HCT116 (cell line): ENCODE measurements around the gene ZDHHC14. TPM values are rescaled to one million over a fixed set of nuclear protein-coding genes. Genes with fewer than 3 reads are reported as not detected.

Experiments
- ATAC-seq: fragments of 200-7000 bp; cut with Tn5 transposase; 2 replicates; pipeline ENCODE4 v1.9.1; 2020; ENCODE audit warnings: mild to moderate bottlenecking, moderate library complexity
- BruUV-seq: library from RNA; stranded (reverse); fragments of 400-500 nt; replicated peaks from 2 replicates; lab custom pipeline; 2021; lab: Mats Ljungman, UMichigan
- CTCF ChIA-PET: fragments of 300-600 bp; sonication (Branson Sonifier 250); formaldehyde crosslinking; loops from one replicate; lab custom pipeline; 2021; ENCODE audit warnings: antibody characterized with exemption; lab: Charles Lee
- POLR2A ChIA-PET: fragments of 300-600, 350-600 bp; sonication (Branson Sonifier 250); formaldehyde crosslinking; loops from one replicate; lab custom pipeline; 2021; ENCODE audit warnings: antibody characterized with exemption; lab: Charles Lee
- RAD21 ChIA-PET, 2 experiments: fragments of 300-600 bp; sonication (Branson Sonifier 250); formaldehyde crosslinking; loops; one replicate each; lab custom pipeline; 2023; ENCODE audit warnings: low total read pairs in 2 of 2; ENCODE audit not compliant: uncharacterized antibody in 2 of 2, unreplicated experiment in 2 of 2, low non-redundant PET in 1 of 2; lab: Charles Lee
- DNase-seq: peaks from one replicate; pipeline ENCODE4 v3.0.0-alpha.2; 2010; ENCODE audit warnings: low read depth, low spot score
- H2AFZ ChIP-seq: fragments of 200-600 bp; shearing (Covaris generic), sonication (generic); 2 replicates; pipeline ENCODE4 v1.6.1; 2017; ENCODE audit warnings: low read depth, mixed run types, mixed read lengths, antibody characterized with exemption, low read length; ENCODE audit not compliant: poor library complexity, severe bottlenecking
- H3K27ac ChIP-seq: 2 replicates; pipeline ENCODE4 v1.5.1; 2012; ENCODE audit warnings: low read depth, low read length
- H3K27me3 ChIP-seq: fragments of 200-600 bp; sonication (generic); 2 replicates; pipeline ENCODE4 v1.6.1; 2016; ENCODE audit warnings: mixed run types, low read length, mixed read lengths; ENCODE audit not compliant: insufficient read depth
- H3K36me3 ChIP-seq, 2 experiments: fragments of 200-500 bp in 1 of 2; fragments of 200-600 bp in 1 of 2; sonication (Bioruptor generic) in 1 of 2; sonication (generic) in 1 of 2; 2 replicates each; pipeline versions ENCODE4 v1.5.1 to v1.6.1; 2014 to 2016; ENCODE audit warnings: low read length in 2 of 2, inconsistent platforms in 1 of 2, mixed read lengths in 1 of 2, mixed run types in 1 of 2; ENCODE audit not compliant: insufficient read depth in 2 of 2, control insufficient read depth in 1 of 2
- H3K4me1 ChIP-seq, 2 experiments: fragments of 200-600 bp in 1 of 2; sonication (generic) in 1 of 2; 2 replicates each; pipeline versions ENCODE4 v1.5.1 to v1.6.1; 2012 to 2017; ENCODE audit warnings: low read length in 2 of 2, inconsistent platforms in 1 of 2, mild to moderate bottlenecking in 1 of 2, mixed read lengths in 1 of 2, mixed run types in 1 of 2, moderate library complexity in 1 of 2; ENCODE audit not compliant: insufficient read depth in 2 of 2, control insufficient read depth in 1 of 2
- H3K4me2 ChIP-seq: fragments of 200-600 bp; sonication (generic); 2 replicates; pipeline ENCODE4 v1.6.1; 2017; ENCODE audit warnings: mixed run types, low read length, mixed read lengths
- H3K4me3 ChIP-seq, 2 experiments: fragments of 200-600 bp in 1 of 2; sonication (generic) in 1 of 2; replicated peaks in 1 of 2; 2 replicates each; pipeline ENCODE4 v1.5.1; 2011 to 2016; ENCODE audit warnings: low read length in 2 of 2, control low read depth in 1 of 2, low read depth in 1 of 2, mild to moderate bottlenecking in 1 of 2, mixed read lengths in 1 of 2, mixed run types in 1 of 2
- H3K79me2 ChIP-seq: fragments of 200-600 bp; sonication (generic); 2 replicates; pipeline ENCODE4 v1.6.1; 2017; ENCODE audit warnings: mild to moderate bottlenecking, mixed run types, low read length, moderate library complexity, mixed read lengths; ENCODE audit not compliant: insufficient read depth
- H3K9ac ChIP-seq: fragments of 200-600 bp; sonication (generic); 2 replicates; pipeline ENCODE4 v1.6.1; 2016; ENCODE audit warnings: low read length, mixed read lengths
- H3K9me2 ChIP-seq: fragments of 200-600 bp; sonication (generic), shearing (Covaris generic); 2 replicates; pipeline ENCODE4 v1.6.1; 2017; ENCODE audit warnings: mixed run types, mild to moderate bottlenecking, moderate library complexity; ENCODE audit not compliant: insufficient read depth
- H3K9me3 ChIP-seq, 2 experiments: fragments of 200-500 bp in 1 of 2; fragments of 200-600 bp in 1 of 2; sonication (Bioruptor generic) in 1 of 2; sonication (generic) in 1 of 2; 2 replicates each; pipeline ENCODE4 v1.6.1; 2014 to 2017; ENCODE audit warnings: low read length in 2 of 2, mixed read lengths in 2 of 2, inconsistent platforms in 1 of 2, low read depth in 1 of 2, mild to moderate bottlenecking in 1 of 2, mixed run types in 1 of 2, moderate library complexity in 1 of 2; ENCODE audit not compliant: control insufficient read depth in 1 of 2, insufficient read depth in 1 of 2
- H4K20me1 ChIP-seq: fragments of 200-600 bp; sonication (generic), shearing (Covaris generic); 2 replicates; pipeline ENCODE4 v1.6.1; 2017; ENCODE audit warnings: mixed run types, mild to moderate bottlenecking, moderate library complexity; ENCODE audit not compliant: insufficient read depth
- CEBPB ChIP-seq: IDR thresholded peaks from 2 replicates; pipeline ENCODE4 v1.6.1; 2012; ENCODE audit warnings: low read depth
- ELF1 ChIP-seq: IDR thresholded peaks from 2 replicates; pipeline ENCODE4 v1.6.1; 2012; ENCODE audit warnings: low read depth, borderline replicate concordance
- EZH2phosphoT487 ChIP-seq: fragments of 200-600 bp; IDR thresholded peaks from 2 replicates; pipeline ENCODE4 v1.6.1; 2018; ENCODE audit warnings: antibody characterized with exemption, borderline replicate concordance
- JUND ChIP-seq: IDR thresholded peaks from 2 replicates; pipeline ENCODE4 v1.6.1; 2012
- POLR2A ChIP-seq: IDR thresholded peaks from 2 replicates; pipeline ENCODE4 v1.7.0; 2011; ENCODE audit warnings: borderline replicate concordance; ENCODE audit not compliant: insufficient read depth, insufficient read length; ENCODE audit errors: extremely low read depth
- POLR2AphosphoS5 ChIP-seq: IDR thresholded peaks from 2 replicates; pipeline ENCODE4 v1.6.1; 2011; ENCODE audit warnings: mild to moderate bottlenecking, low read depth, low read length, moderate library complexity
- RAD21 ChIP-seq: IDR thresholded peaks from 2 replicates; pipeline ENCODE4 v1.6.1; 2012; ENCODE audit warnings: low read depth, mild to moderate bottlenecking
- SIN3A ChIP-seq: IDR thresholded peaks from 2 replicates; pipeline ENCODE4 v1.6.1; 2012; ENCODE audit warnings: low read depth
- SP1 ChIP-seq: IDR thresholded peaks from 2 replicates; pipeline ENCODE4 v1.6.1; 2012; ENCODE audit warnings: low read depth
- SRF ChIP-seq: IDR thresholded peaks from 2 replicates; pipeline ENCODE4 v1.6.1; 2012; ENCODE audit warnings: low read depth
- TCF7L2 ChIP-seq: IDR thresholded peaks from 2 replicates; pipeline ENCODE4 v1.7.0; 2011; ENCODE audit warnings: borderline replicate concordance, inconsistent platforms; ENCODE audit not compliant: insufficient read depth, insufficient read length; ENCODE audit errors: extremely low read depth
- YY1 ChIP-seq: IDR thresholded peaks from 2 replicates; pipeline ENCODE4 v1.6.1; 2011; ENCODE audit warnings: low read length, low read depth, moderate library complexity, mild to moderate bottlenecking; ENCODE audit not compliant: insufficient replicate concordance; ENCODE audit errors: extremely low read depth
- intact Hi-C: fragments of 100-400 bp; cut with micrococcal nuclease; formaldehyde crosslinking; loops from 2 replicates; pipeline ENCODE4 v1.10.0; 2022
- total RNA-seq: library from RNA; stranded (reverse); gene quantifications from one replicate; pipeline ENCODE4 v1.2.1, GENCODE V29; 2021; ENCODE audit not compliant: unreplicated experiment
- TF ChIP-seq, protein P1 (sequence below): IDR thresholded peaks from 2 replicates; pipeline ENCODE4 v1.6.1; 2012
- TF ChIP-seq, protein P2 (sequence below): IDR thresholded peaks from 2 replicates; pipeline ENCODE4 v1.6.1; 2011; ENCODE audit warnings: mild to moderate bottlenecking, low read length, moderate library complexity; ENCODE audit not compliant: insufficient replicate concordance; ENCODE audit errors: extremely low read depth
- TF ChIP-seq, protein P3 (sequence below): IDR thresholded peaks from 2 replicates; pipeline ENCODE4 v1.6.1; 2012

ZDHHC14 gene
- total RNA-seq, 1 experiment from 2014 or later: 5.3 TPM

DNA sequence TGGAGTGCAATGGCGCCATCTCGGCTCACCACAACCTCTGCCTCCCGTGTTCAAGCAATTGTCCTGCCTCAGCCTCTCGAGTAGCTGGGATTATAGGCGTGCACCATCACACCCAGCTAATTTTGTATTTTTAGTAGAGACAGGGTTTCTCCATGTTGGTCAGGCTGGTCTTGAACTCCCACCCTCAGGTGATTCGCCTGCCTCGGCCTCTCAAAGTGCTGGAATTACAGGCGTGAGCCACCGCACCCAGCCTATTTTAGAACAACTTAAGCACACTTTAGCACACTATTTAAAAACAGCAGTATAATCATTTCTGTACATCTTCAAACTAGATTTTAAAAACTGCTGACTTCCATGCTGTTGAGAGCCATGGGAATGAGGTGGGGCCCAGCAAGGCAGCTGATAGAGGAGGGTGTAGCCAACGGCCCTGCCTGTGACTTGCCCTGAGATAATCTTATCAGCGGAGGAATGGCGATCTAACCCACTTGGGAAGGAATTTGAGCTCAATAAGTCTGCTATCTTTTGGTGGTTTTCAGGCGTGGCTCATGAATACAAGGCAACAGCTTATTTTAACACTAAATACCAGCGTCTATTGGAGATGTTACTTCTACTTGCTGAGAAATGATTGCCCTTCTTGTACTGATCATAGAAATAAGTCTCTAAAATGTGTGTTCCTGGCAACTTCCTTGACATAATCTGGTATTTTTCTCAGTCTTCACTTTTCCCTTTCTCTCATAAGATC is 12.1 kb downstream of the ZDHHC14 start:
- ChIA-PET POLR2A (interaction anchor here (0.7 to 1.2 kb wide), 2 partner anchors 18 to 21 kb away, joined by 3 read pairs; no protein-coding TSS in a partner anchor), RAD21 (no interaction called here), CTCF (no interaction called here)
- no peaks in the 10 kb centered on the region for H4K20me1 ChIP-seq
- no peak overlapping the region for H3K27ac ChIP-seq
- no peaks in the 10 kb centered on the region for H3K4me1 ChIP-seq
- no peaks in the 10 kb centered on the region for H3K27me3 ChIP-seq
- ATAC-seq (no peak), DNase-seq (no peak)
- BruUV-seq: no TSS peak
- no peaks in the 10 kb centered on the region for H3K9me2 ChIP-seq
- intact Hi-C loops: no loop called here
- H3K4me3 ChIP-seq: no peak overlapping the region
- H3K9ac ChIP-seq: no peak overlapping the region
- peaks cover 12 to 19% of the 10 kb centered on the region in 2 experiments; a peak in 2 of 4 replicates for H3K9me3 ChIP-seq
- TF ChIP-seq, protein P1, sequence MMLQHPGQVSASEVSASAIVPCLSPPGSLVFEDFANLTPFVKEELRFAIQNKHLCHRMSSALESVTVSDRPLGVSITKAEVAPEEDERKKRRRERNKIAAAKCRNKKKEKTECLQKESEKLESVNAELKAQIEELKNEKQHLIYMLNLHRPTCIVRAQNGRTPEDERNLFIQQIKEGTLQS: no peak
- no peak for TF ChIP-seq SRF
- TF ChIP-seq ELF1: no peak
- TF ChIP-seq POLR2AphosphoS5: no peak
- H3K79me2 ChIP-seq: 0 out of 2 replicates have a peak, but pooled peaks cover 6% of the 10 kb centered on the region
- H3K36me3 ChIP-seq: no peaks in the 10 kb centered on the region
- no peak overlapping the region for H3K4me2 ChIP-seq
- H2AFZ ChIP-seq: no peak overlapping the region

DNA sequence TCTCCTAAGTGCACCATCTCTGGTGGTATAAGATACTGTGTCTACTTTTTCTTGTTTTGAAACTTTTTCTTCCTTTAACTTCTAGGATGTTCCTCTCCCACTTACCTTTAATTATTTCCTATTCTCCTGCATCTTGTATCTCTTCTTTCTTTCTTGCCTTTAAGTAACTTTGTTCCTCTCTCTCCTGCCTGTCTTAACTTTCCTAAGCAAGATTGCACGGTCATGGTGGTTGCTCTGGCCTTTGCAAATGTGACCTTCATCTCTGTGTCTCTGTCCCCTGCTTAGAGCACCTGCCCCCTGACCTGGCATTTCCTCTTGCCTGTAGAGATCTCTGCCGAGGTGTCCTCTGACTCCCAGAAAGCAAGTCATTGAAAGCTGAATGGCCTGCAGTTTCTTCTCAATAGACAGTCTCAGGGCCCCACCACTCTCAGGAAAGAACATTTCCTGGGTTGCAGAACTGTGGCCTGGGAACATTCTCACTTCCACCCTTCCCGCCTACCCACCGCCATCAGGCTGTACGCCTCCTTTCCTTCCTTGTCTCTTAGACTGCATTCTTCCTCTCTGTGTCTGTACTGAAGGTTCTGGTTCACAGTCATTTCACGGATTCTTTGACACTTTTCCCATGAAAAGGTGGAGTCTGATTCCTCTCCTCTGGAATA is 12.8 kb downstream of the ZDHHC14 start:
- Histone ChIP-seq H3K4me2 (no peak overlapping the region), H3K9ac (no peak overlapping the region), H3K27me3 (no peaks in the 10 kb centered on the region), H3K36me3 (no peaks in the 10 kb centered on the region), H3K79me2 (0 out of 2 replicates have a peak, but pooled peaks cover 6% of the 10 kb centered on the region), H3K27ac (no peak overlapping the region), H3K9me3 (peaks cover 12 to 19% of the 10 kb centered on the region in 2 experiments; a peak in 2 of 4 replicates), H3K9me2 (no peaks in the 10 kb centered on the region), H3K4me1 (no peaks in the 10 kb centered on the region), H4K20me1 (no peaks in the 10 kb centered on the region), H2AFZ (no peak overlapping the region), H3K4me3 (no peak overlapping the region)
- no TSS peak for BruUV-seq
- ChIA-PET CTCF (no interaction called here), POLR2A (interaction anchor here (0.7 to 1.2 kb wide), 2 partner anchors 17 to 21 kb away, joined by 3 read pairs; no protein-coding TSS in a partner anchor), RAD21 (no interaction called here)
- ATAC-seq: no peak
- TF ChIP-seq, protein P1: no peak
- TF ChIP-seq ELF1 (no peak), SP1 (no peak), RAD21 (no peak), CEBPB (no peak), TCF7L2 (no peak), EZH2phosphoT487 (no peak), POLR2AphosphoS5 (no peak), JUND (no peak), YY1 (no peak), POLR2A (no peak), SIN3A (no peak)
- TF ChIP-seq, protein P2, sequence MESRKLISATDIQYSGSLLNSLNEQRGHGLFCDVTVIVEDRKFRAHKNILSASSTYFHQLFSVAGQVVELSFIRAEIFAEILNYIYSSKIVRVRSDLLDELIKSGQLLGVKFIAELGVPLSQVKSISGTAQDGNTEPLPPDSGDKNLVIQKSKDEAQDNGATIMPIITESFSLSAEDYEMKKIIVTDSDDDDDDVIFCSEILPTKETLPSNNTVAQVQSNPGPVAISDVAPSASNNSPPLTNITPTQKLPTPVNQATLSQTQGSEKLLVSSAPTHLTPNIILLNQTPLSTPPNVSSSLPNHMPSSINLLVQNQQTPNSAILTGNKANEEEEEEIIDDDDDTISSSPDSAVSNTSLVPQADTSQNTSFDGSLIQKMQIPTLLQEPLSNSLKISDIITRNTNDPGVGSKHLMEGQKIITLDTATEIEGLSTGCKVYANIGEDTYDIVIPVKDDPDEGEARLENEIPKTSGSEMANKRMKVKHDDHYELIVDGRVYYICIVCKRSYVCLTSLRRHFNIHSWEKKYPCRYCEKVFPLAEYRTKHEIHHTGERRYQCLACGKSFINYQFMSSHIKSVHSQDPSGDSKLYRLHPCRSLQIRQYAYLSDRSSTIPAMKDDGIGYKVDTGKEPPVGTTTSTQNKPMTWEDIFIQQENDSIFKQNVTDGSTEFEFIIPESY: no peak
- TF ChIP-seq, protein P3, sequence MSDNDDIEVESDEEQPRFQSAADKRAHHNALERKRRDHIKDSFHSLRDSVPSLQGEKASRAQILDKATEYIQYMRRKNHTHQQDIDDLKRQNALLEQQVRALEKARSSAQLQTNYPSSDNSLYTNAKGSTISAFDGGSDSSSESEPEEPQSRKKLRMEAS: no peak
- no peak for DNase-seq
- intact Hi-C loops: no loop called here
